ENCODE data around the gene CTCFL.

The CTCFL gene

DNA sequence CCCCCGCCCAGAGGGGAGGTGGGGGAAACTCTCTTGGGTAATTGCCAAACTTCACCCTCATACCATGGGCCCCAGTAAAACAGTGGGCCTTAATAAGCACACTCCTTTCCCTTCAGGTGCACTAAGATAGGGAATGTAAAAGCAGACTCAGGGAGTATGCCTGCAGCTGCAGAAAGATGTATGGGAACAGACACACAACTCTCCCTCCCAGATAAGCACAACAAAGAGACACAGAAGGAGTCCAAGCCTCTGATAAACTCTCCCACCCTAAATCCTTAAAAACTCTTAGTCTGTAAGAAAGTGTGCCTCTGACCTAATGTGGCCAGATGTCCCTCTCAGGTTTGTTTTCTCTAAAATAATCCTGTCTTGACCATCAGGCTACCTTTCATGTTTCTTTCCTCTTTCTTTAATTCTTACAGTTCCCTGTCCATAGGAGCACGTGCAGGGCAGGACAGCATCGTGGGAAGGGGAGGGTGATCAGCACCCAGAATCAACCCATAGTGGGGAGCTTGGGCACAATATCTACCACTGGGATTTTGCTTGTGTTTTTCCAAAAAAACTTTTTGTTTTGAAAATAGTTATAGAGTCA, 11.3 kb upstream of the CTCFL start:
- TF ChIP-seq CTCF (IDR thresholded peaks at IDR 0.05; ENCODE audit: low read depth, low read length), result no peak
- H3K4me3 ChIP-seq (ENCODE audit: low read depth, low read length), result no peak overlapping the region

GRCh38 chr20:57535297-57535696, 10.4 kb upstream of the CTCFL start:
- no peak for TF ChIP-seq CTCF (IDR thresholded peaks at IDR 0.05; ENCODE audit: low read depth, low read length)
- in situ Hi-C loops (cut with HindIII; ENCODE audit: low sequenced_read_pairs), result no loop called here
- no peak overlapping the region for H3K4me3 ChIP-seq (ENCODE audit: low read depth, low read length)
- DNase-seq (ENCODE audit: low read depth, low spot score), result no peak

More for the DNA sequence above, 11.3 kb upstream of the CTCFL start:
- in situ Hi-C loops (cut with HindIII; ENCODE audit: low sequenced_read_pairs), result no loop called here
- no peak for DNase-seq (ENCODE audit: low read depth, low spot score)

GRCh38 chr20:57532104-57532503, 7.2 kb upstream of the CTCFL start:
- H3K4me3 ChIP-seq (ENCODE audit: low read depth, low read length), result no peak overlapping the region
- DNase-seq (ENCODE audit: low read depth, low spot score), result no peak
- in situ Hi-C loops (cut with HindIII; ENCODE audit: low sequenced_read_pairs), result no loop called here
- no peak for TF ChIP-seq CTCF (IDR thresholded peaks at IDR 0.05; ENCODE audit: low read depth, low read length)

GRCh38 chr20:57530327-57530981, 5.5 kb upstream of the CTCFL start:
- DNase-seq (ENCODE audit: low read depth, low spot score), result no peak
- in situ Hi-C loops (cut with HindIII; ENCODE audit: low sequenced_read_pairs), result no loop called here
- no peak for TF ChIP-seq CTCF (IDR thresholded peaks at IDR 0.05; ENCODE audit: low read depth, low read length)
- H3K4me3 ChIP-seq (ENCODE audit: low read depth, low read length), result no peak overlapping the region

DNA sequence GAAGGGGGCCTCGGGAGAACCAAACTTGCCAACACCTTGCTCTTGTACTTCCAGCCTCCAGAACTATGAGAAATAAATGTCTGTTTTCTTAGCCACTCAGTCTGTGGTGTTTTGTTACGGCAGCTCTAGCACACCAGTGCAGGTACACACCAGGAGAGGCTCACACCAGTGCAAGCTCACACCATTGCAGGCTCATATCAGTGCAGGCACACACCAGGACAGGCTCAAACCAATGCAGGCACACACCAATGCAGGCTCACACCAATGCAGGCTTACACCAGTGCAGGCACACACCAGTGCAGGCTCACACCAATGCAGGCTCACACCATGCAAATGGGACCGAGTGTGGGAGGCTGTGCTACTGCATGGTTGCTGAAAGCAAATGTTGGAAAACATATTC, 4.9 kb upstream of the CTCFL start:
- no peak for DNase-seq (ENCODE audit: low read depth, low spot score)
- in situ Hi-C loops (cut with HindIII; ENCODE audit: low sequenced_read_pairs), result no loop called here
- no peak for TF ChIP-seq CTCF (IDR thresholded peaks at IDR 0.05; ENCODE audit: low read depth, low read length)
- no peak overlapping the region for H3K4me3 ChIP-seq (ENCODE audit: low read depth, low read length)

DNA sequence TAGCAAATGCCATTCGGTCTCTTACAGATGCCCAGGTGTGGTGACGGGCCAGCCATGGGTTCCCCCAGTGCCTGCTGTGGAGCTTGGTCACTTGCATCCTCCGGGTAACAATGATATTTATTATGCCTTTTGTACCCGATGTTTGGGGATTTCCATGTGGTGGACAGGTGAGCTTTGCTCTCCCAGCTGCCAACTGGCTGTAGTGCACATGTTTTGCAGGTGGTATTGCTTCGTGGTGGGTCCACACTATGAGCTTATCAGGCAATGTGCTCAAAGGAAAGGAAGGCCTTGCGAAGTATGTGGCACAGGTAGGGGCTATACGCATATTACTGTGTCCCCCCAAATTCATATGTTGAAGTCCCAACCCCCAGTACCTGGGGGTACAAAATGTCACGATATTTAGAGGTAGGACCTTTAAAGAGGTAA, 4.2 kb upstream of the CTCFL start:
- TF ChIP-seq CTCF (IDR thresholded peaks at IDR 0.05; ENCODE audit: low read depth, low read length), result no peak
- no peak for DNase-seq (ENCODE audit: low read depth, low spot score)
- in situ Hi-C loops (cut with HindIII; ENCODE audit: low sequenced_read_pairs), result no loop called here
- H3K4me3 ChIP-seq (ENCODE audit: low read depth, low read length), result no peak overlapping the region

Measured in astrocyte of the spinal cord (primary cell).